NCI-H1694 treated with DMSO at 0.1 percent for 48 hours (cell line): ENCODE results near the gene CDK1.

Source experiments
- DNase-seq: peaks from one replicate; lab custom pipeline; 2025; lab: John Stamatoyannopoulos, UW

CDK1 gene

DNA sequence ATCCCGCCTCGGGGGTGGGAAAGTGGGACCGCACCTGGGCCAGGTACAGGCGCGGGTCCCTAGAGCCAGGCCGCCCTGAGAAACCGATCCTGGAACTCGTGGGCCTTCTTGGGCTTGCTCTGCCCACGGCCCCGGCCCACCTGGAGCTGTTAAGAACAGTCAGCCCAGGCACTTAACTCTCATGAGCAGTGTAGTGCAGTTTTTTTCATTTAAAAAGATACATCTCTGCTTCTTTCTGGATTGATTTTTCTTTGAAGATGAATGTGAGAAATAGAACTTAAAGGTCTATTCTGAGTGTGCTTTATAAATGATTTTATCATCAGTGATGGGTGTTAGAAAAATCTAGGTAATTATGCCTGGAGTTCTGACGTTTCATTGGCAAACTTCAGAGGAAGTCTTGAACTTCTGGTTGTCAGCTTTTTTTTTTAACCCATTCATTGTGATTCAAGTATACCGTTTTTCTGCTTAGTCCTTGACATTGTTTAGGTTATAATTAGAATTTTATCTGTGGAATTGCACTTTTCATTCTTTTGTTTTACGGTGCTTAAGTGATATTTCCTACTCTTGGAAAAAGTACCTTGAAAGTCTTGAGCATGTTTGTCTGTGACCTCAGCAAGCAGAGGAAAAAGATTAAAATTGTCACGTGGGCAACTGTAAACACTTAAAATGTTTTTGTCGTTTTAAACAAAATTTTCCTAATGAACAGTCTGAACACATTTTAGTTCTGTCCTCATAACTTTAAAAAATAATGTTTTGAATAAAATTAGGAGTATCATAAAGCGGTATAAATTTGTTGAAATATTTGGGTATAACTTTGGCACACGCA, 906 bp downstream of the CDK1 start:
- DNase-seq = no peak

- no peak for DNase-seq
Observed at GRCh38 chr10:60781661-60782060, 3.4 kb downstream of the CDK1 start.

- DNase-seq = no peak
Observed at GRCh38 chr10:60784641-60785040, 6.4 kb downstream of the CDK1 start.

- DNase-seq = no peak
Observed at GRCh38 chr10:60788544-60788943, 10.3 kb downstream of the CDK1 start.

- DNase-seq = no peak
Observed at GRCh38 chr10:60789340-60789739, 11.1 kb downstream of the CDK1 start.

DNA sequence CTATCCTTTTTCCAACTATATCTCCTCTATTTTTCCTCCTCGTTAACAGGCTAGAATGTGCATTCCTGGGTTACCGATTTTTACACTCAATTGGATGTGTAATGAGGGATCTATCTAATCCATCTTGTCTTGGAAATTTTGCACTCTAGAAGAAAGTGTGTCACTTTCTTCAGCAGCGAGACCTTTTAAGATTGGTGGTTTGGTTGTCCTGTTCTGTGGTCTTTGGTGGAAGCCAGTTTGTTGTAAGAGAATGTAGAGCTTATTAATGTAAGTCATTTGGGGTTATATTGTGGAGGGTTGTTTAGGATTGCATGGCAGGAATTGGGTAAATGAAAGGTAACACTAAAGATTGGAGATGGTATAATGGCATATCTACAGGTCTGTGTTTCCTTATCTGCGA, 16.7 kb downstream of the CDK1 start:
- DNase-seq = no peak

GRCh38 chr10:60795465-60796202, 17.4 kb downstream of the CDK1 start:
- no peak for DNase-seq

DNA sequence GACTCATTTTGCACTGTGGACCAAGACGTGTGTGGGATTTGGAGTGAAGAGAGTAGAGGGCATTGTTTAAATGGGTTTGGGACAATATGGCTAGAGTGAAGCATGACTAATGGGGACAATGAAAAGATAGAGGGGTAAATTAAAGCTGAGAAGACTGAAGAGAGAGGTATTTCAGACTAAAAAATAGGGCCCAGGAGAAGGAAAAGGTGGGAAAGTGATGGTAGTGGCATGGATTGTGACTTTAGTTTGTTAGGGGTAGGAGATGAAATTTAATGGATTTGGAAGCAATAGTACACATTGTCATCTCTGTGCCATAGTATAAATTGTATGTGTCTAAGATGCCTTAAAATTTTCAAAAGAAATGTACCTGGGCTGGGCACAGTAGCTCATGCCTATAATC, 18.2 kb downstream of the CDK1 start:
- DNase-seq = no peak

GRCh38 chr10:60797200-60797599, 18.9 kb downstream of the CDK1 start:
- no peak for DNase-seq

GRCh38 chr10:60798031-60798430, 19.8 kb downstream of the CDK1 start:
- no peak for DNase-seq

GRCh38 chr10:60798870-60799269, 20.6 kb downstream of the CDK1 start:
- DNase-seq = no peak

GRCh38 chr10:60799971-60800650, 21.8 kb downstream of the CDK1 start:
- no peak for DNase-seq

DNA sequence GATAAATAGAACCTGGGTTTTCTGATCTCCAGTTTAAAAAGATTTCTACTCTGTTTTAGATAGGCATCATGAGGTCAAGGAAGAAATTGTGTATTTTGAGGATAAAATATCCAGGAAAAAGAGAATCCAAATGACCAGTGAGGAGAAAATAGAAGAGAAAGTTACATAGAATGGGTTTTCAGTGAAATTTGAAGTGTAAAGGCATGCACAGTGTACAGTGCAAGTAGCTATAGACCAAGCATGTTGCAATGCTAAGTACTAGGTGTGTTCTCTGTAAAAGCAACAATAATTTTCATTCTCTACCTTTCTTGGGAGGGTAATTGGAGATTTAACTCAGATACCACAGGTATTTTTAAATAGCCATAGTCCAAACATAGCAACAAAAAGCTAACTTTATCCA, 22.6 kb downstream of the CDK1 start:
- DNase-seq = no peak

- DNase-seq = no peak
Observed at GRCh38 chr10:60801522-60801921, 23.2 kb downstream of the CDK1 start.

GRCh38 chr10:60803433-60803832, 25.2 kb downstream of the CDK1 start:
- no peak for DNase-seq

DNA sequence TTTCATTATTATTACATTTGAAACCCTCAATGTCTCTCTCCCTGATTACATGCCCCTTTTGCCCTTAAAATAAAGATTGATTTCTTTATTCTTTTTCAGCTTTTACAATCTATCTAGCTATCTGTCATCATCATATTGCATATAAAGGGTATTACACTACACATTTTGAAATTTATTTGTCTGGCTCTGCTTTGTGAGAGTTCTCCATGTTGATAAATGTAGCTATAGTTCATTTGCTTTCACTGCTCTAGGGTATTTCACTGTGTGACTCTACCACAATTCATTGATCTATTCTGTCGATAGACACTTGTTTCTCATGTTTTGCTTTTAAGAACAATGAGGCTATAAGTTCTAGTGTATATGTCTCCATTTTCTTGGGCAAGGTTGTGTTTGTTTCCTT, 25.6 kb downstream of the CDK1 start:
- no peak for DNase-seq

DNA sequence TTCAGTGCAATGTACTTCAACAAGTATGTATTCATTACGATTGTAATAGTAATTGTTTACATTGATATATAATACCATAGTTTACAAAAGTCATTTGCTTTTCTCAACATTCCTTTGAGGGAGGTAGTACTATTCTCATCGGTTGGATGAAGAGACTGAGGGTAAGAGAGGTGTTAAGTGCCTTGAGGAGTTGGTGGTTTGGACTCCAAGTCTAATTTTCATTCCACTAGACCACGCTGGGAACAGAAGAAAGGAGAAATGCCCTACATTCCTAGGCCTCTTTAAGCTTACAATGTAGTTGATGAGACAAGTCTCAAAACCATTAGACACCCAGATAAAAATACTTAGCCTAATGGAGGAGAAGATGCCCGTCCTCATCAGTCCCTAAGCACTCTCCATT, 28.6 kb downstream of the CDK1 start:
- DNase-seq = no peak

DNA sequence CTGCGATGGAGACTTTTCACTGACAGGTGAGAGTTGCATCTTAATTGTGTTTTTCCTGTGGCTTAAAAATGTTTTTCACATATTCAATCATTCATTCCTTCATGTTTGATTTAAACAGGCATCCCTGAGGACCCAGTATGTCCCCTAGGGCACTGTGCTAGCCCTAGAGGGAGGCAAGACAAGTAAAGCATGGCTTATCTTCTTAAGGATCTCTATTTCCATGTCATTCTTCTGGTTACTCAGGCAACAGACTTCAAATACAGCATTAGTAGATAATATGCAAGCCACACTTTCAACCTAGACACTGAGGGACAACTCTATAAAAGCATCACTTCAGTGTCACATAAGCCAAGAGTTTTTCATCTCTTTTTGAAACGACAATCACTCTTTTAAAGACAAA, 29.2 kb downstream of the CDK1 start:
- DNase-seq = no peak

- no peak for DNase-seq
Observed at GRCh38 chr10:60808036-60808435, 29.8 kb downstream of the CDK1 start.

DNA sequence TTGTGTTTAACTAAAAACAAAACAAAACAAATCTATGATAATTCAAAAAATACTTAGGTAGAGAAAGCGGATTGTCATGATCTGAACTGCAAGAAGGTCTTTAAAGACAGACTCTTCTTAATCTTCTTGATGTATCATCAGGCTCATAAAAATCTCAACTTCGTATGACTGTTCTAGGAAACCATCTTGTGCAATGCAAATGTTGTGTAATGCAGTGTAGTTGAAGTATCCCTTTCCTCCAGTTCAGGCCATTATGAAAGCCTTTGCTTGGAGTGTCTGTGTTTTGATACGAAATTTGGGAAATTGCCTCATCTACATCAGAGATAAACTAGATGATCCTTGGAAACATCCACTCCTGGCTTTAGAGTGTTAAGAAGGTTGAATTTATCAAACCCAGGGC, 30.9 kb downstream of the CDK1 start:
- DNase-seq = no peak

- no peak for DNase-seq
Observed at GRCh38 chr10:60810437-60811182, 32.3 kb downstream of the CDK1 start.
